ENCODE results near the gene NAA35.
A peak's percentile ranks its signal among the peaks of the same experiment; 100 is the strongest.

Gene NAA35

GRCh38 chr9:85940832-85941621, at the start of gene NAA35:
NAA35 (plus strand) TSS chr9:85941146; CDS start chr9:85942160, 1,014 bp downstream.
- peak within 1 kb of the TSS; percentile 92 for H3K27ac ChIP-seq
- no peaks in the 10 kb centered on the region for H3K9me3 ChIP-seq
- H3K4me3 ChIP-seq: peak within 1 kb of the TSS; percentile 100
- H4K20me1 ChIP-seq: peaks cover 44% of the 10 kb centered on the region
- no peaks in the 10 kb centered on the region for H3K27me3 ChIP-seq
- peak within 1 kb of the TSS; percentile 96 for H3K9ac ChIP-seq
- H3K4me1 ChIP-seq: peaks cover 47% of the 10 kb centered on the region
- peak within 1 kb of the TSS; percentile 90 for H3K4me2 ChIP-seq
- H3K36me3 ChIP-seq: peaks cover 27% of the 10 kb centered on the region
- no peak for TF ChIP-seq Cebpa-rat (IDR thresholded peaks at IDR 0.05)

GRCh38 chr9:85892401-85892800, 48.5 kb upstream of the NAA35 start:
- peaks cover 11% of the 10 kb centered on the region for H3K9me3 ChIP-seq
- H3K36me3 ChIP-seq: no peaks in the 10 kb centered on the region
- H3K4me1 ChIP-seq: no peaks in the 10 kb centered on the region
- no peak overlapping the region for H3K9ac ChIP-seq
- no peaks in the 10 kb centered on the region for H4K20me1 ChIP-seq
- H3K4me3 ChIP-seq: no peak overlapping the region
- no peaks in the 10 kb centered on the region for H3K27me3 ChIP-seq
- no peak overlapping the region for H3K27ac ChIP-seq
- H3K4me2 ChIP-seq: no peak overlapping the region
- TF ChIP-seq Cebpa-rat (IDR thresholded peaks at IDR 0.05): no peak

GRCh38 chr9:85895685-85896084, 45.3 kb upstream of the NAA35 start:
- Histone ChIP-seq H3K4me1 (no peaks in the 10 kb centered on the region), H4K20me1 (no peaks in the 10 kb centered on the region), H3K36me3 (no peaks in the 10 kb centered on the region), H3K9ac (no peak overlapping the region), H3K27me3 (no peaks in the 10 kb centered on the region), H3K27ac (no peak overlapping the region), H3K4me3 (no peak overlapping the region), H3K4me2 (no peak overlapping the region), H3K9me3 (peaks cover 11% of the 10 kb centered on the region)
- no peak for TF ChIP-seq Cebpa-rat (IDR thresholded peaks at IDR 0.05)

DNA sequence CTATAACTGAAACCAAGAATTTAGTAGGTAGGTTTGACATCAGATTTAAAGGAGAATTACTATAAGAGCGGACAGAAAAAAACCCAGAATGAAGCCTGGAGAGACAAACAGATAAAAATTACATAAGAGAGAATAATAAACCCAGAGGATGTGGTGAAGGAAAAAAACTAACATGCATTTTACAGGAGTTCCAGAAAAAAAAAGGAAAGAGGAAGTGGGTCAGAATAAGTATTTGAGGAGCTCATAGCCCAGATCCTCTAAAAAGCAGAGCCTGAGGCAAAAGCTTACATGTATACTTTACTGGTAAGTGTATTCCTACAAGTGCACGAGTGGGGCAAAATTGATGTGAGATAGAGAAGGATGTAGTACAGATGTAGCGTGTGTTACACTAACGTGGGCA, 43.1 kb upstream of the NAA35 start:
- Histone ChIP-seq H4K20me1 (no peaks in the 10 kb centered on the region), H3K4me2 (no peak overlapping the region), H3K36me3 (no peaks in the 10 kb centered on the region), H3K9ac (no peak overlapping the region), H3K27me3 (no peaks in the 10 kb centered on the region), H3K4me1 (no peaks in the 10 kb centered on the region), H3K27ac (no peak overlapping the region), H3K9me3 (no peaks in the 10 kb centered on the region; the same call in 1 of the 2 replicates), H3K4me3 (no peak overlapping the region)
- no peak for TF ChIP-seq Cebpa-rat (IDR thresholded peaks at IDR 0.05)

DNA sequence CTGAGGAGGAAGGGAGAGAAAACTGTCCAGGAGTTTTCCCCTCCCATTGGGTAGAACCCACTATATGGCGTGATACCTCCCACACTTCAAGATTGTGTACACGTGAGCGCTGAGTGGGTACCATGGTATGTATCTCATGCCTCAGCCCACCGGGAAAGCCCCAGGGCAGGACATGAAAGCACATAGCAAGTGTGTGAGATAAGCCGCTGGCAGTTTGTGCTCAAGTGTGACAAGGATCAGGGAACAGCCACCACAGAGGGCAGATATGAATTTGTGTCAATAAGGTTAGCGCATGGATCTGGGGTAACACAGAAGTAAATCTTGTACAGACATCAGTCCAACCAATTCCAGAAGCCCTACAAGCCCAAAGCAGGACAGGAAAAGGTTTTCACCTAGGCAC, 42.6 kb upstream of the NAA35 start:
- Histone ChIP-seq H3K4me3 (no peak overlapping the region), H3K9me3 (no peaks in the 10 kb centered on the region; the same call in 1 of the 2 replicates)
- no peak for TF ChIP-seq Cebpa-rat (IDR thresholded peaks at IDR 0.05)

DNA sequence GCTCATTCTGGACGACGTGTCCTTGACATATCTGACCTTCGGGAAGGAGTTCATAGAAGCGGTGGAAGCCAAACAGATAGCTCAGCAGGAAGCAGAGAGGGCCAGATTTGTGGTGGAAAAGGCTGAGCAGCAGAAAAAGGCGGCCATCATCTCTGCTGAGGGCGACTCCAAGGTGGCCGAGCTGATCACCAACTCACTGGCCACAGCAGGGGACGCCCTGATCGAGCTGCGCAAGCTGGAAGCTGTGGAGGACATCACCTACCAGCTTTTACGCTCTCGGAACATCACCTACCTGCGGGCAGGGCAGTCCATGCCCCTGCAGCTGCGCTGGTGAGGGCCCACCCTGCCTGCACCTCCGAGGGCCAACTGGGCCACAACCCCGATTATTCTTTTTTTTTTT, 41.6 kb upstream of the NAA35 start:
- Histone ChIP-seq H4K20me1 (no peaks in the 10 kb centered on the region), H3K9ac (no peak overlapping the region), H3K4me3 (no peak overlapping the region), H3K9me3 (no peaks in the 10 kb centered on the region; the same call in 1 of the 2 replicates), H3K4me2 (no peak overlapping the region), H3K4me1 (no peaks in the 10 kb centered on the region), H3K27me3 (no peaks in the 10 kb centered on the region), H3K36me3 (no peaks in the 10 kb centered on the region), H3K27ac (no peak overlapping the region)
- no peak for TF ChIP-seq Cebpa-rat (IDR thresholded peaks at IDR 0.05)

More for the DNA sequence above, 42.6 kb upstream of the NAA35 start:
- H3K27ac ChIP-seq: no peak overlapping the region
- no peak overlapping the region for H3K4me2 ChIP-seq
- H3K9ac ChIP-seq: no peak overlapping the region
- H3K4me1 ChIP-seq: no peaks in the 10 kb centered on the region
- H3K27me3 ChIP-seq: no peaks in the 10 kb centered on the region
- H4K20me1 ChIP-seq: no peaks in the 10 kb centered on the region
- H3K36me3 ChIP-seq: no peaks in the 10 kb centered on the region

DNA sequence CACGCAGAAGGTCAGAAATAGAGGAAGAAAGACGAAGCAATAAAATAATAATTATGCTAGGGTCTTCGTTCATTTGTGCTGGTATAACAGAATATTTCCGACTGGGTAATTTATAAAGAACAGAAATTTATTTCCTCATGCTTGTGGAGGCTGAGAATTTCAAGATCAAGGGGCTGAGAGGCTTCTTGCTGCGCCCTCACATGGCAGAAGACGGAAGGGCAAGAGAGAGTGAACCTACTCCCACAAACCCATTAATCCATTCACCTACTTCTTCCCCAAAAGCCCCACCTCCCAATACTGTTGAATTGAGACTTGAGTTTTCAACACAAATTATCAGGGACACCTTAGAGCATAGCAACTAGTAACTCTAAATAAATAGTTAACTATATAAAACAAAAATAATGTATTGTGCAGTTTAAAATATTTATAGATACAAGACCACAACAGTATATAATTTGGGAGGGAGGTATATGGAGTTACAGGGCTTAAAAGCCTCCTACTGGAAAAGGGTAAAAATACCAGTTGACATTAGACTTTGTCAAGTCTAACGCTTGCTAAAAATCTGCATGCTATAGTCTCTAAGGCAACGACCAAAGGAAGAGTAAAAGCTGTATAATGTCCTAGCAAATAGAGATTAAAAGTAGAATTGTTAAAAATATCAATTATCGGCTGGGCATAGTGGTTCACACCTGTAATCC, 40.3 kb upstream of the NAA35 start:
- H4K20me1 ChIP-seq: no peaks in the 10 kb centered on the region
- H3K27me3 ChIP-seq: no peaks in the 10 kb centered on the region
- no peak overlapping the region for H3K4me3 ChIP-seq
- H3K4me1 ChIP-seq: no peaks in the 10 kb centered on the region
- no peaks in the 10 kb centered on the region; the same call in 1 of the 2 replicates for H3K9me3 ChIP-seq
- no peak overlapping the region for H3K9ac ChIP-seq
- H3K4me2 ChIP-seq: no peak overlapping the region
- H3K27ac ChIP-seq: no peak overlapping the region
- no peak for TF ChIP-seq Cebpa-rat (IDR thresholded peaks at IDR 0.05)
- no peaks in the 10 kb centered on the region for H3K36me3 ChIP-seq

GRCh38 chr9:85904975-85905374, 36.0 kb upstream of the NAA35 start:
- no peaks in the 10 kb centered on the region for H3K4me1 ChIP-seq
- H3K4me3 ChIP-seq: no peak overlapping the region
- TF ChIP-seq Cebpa-rat (IDR thresholded peaks at IDR 0.05): no peak
- no peaks in the 10 kb centered on the region for H4K20me1 ChIP-seq
- no peaks in the 10 kb centered on the region for H3K36me3 ChIP-seq
- no peaks in the 10 kb centered on the region for H3K9me3 ChIP-seq
- no peaks in the 10 kb centered on the region for H3K27me3 ChIP-seq
- no peak overlapping the region for H3K27ac ChIP-seq
- no peak overlapping the region for H3K4me2 ChIP-seq
- no peak overlapping the region for H3K9ac ChIP-seq

GRCh38 chr9:85905957-85906356, 35.0 kb upstream of the NAA35 start:
- H3K9ac ChIP-seq: no peak overlapping the region
- no peaks in the 10 kb centered on the region for H3K27me3 ChIP-seq
- no peak overlapping the region for H3K4me2 ChIP-seq
- TF ChIP-seq Cebpa-rat (IDR thresholded peaks at IDR 0.05): no peak
- no peaks in the 10 kb centered on the region for H4K20me1 ChIP-seq
- no peak overlapping the region for H3K4me3 ChIP-seq
- no peaks in the 10 kb centered on the region for H3K36me3 ChIP-seq
- H3K9me3 ChIP-seq: no peaks in the 10 kb centered on the region
- H3K27ac ChIP-seq: no peak overlapping the region
- no peaks in the 10 kb centered on the region for H3K4me1 ChIP-seq

GRCh38 chr9:85909390-85909789, 31.6 kb upstream of the NAA35 start:
- Histone ChIP-seq H3K4me1 (0 out of 2 replicates have a peak, but pooled peaks cover 4% of the 10 kb centered on the region), H3K4me2 (no peak overlapping the region), H3K36me3 (no peaks in the 10 kb centered on the region), H3K9me3 (no peaks in the 10 kb centered on the region), H4K20me1 (no peaks in the 10 kb centered on the region), H3K27ac (no peak overlapping the region), H3K27me3 (no peaks in the 10 kb centered on the region), H3K9ac (no peak overlapping the region), H3K4me3 (no peak overlapping the region)
- no peak for TF ChIP-seq Cebpa-rat (IDR thresholded peaks at IDR 0.05)

Data from BLaER1 (cell line).